K562 (cell line): ENCODE results near the gene RNF223. TPM values are rescaled to one million over a fixed set of nuclear protein-coding genes. Genes with fewer than 3 reads are reported as not detected.

ENCODE experiments used
- ATAC-seq: fragments of 200-7000 bp; cut with Tn5 transposase; 3 replicates; pipeline ENCODE4 v1.9.1; 2020; ENCODE audit warnings: moderate library complexity
- BruUV-seq: library from RNA; stranded (reverse); fragments of 400-500 nt; replicated peaks from 2 replicates; lab custom pipeline; 2021; lab: Mats Ljungman, UMichigan
- CTCF ChIA-PET: fragments of 300-600 bp; formaldehyde crosslinking; extraction: SDS; loops from one replicate; lab custom pipeline; 2021; ENCODE audit warnings: low intra/inter-chr PET ratio; lab: Yijun Ruan, JAX
- POLR2A ChIA-PET: fragments of 300-600, 350-650 bp; sonication (Branson Sonifier 250); formaldehyde crosslinking; extraction: SDS; loops from one replicate; lab custom pipeline; 2021; ENCODE audit warnings: antibody characterized with exemption, inconsistent platforms; lab: Yijun Ruan, JAX
- DNase-seq, 4 experiments: peaks; one replicate each; pipeline versions ENCODE4 v3.0.0 to v3.0.0-alpha.2; 2011 to 2018; ENCODE audit warnings: low spot score in 3 of 4, mixed read lengths in 3 of 4; ENCODE audit errors: extremely low read depth in 1 of 4
- FAIRE-seq: peaks from 2 replicates; lab custom pipeline; 2011; peaks lifted over from hg19 to GRCh38; lab: Jason Lieb, UNC
- H2AFZ ChIP-seq: 2 replicates; pipeline ENCODE4 v1.6.0; 2011; ENCODE audit warnings: low read depth, low read length, control low read depth, inconsistent platforms
- H3K27ac ChIP-seq: fragments of 200-600 bp; 3 replicates; pipeline ENCODE4 v1.8.0; 2011; ENCODE audit warnings: low read depth, mild to moderate bottlenecking, control low read depth, inconsistent platforms, low read length, moderate library complexity, mixed read lengths; ENCODE audit errors: extremely low read depth
- H3K27me3 ChIP-seq, 2 experiments: fragments of 300-600 bp in 1 of 2; 2 replicates in 1 of 2; 3 replicates in 1 of 2; pipeline versions ENCODE4 v1.6.0 to v1.8.0; 2011; ENCODE audit warnings: inconsistent platforms in 2 of 2, low read length in 2 of 2, mild to moderate bottlenecking in 1 of 2, mixed read lengths in 1 of 2, moderate library complexity in 1 of 2; ENCODE audit not compliant: control insufficient read depth in 2 of 2, insufficient read depth in 2 of 2
- H3K36me3 ChIP-seq: fragments of 300-600 bp; 3 replicates; pipeline ENCODE4 v1.8.0; 2011; ENCODE audit warnings: mild to moderate bottlenecking, low read length, inconsistent platforms; ENCODE audit not compliant: control insufficient read depth, insufficient read depth
- H3K4me1 ChIP-seq, 2 experiments: fragments of 200-600 bp in 1 of 2; replicated peaks in 1 of 2; 2 replicates in 1 of 2; 3 replicates in 1 of 2; pipeline versions ENCODE4 v1.5.1 to v1.8.0; 2011; ENCODE audit warnings: inconsistent platforms in 2 of 2, low read length in 2 of 2, mild to moderate bottlenecking in 1 of 2, mixed read lengths in 1 of 2, moderate library complexity in 1 of 2; ENCODE audit not compliant: control insufficient read depth in 2 of 2, insufficient read depth in 2 of 2
- H3K4me2 ChIP-seq: 2 replicates; pipeline ENCODE4 v1.6.1; 2011; ENCODE audit warnings: low read length, control low read depth, inconsistent platforms, mixed read lengths; ENCODE audit not compliant: insufficient read depth
- H3K4me3 ChIP-seq: fragments of 200-600 bp; sonication (generic), shearing (Covaris generic); 2 replicates; pipeline ENCODE4 v1.5.1; 2016; ENCODE audit warnings: control low read depth, inconsistent platforms
- H3K79me2 ChIP-seq: fragments of 200-600 bp; 3 replicates; pipeline ENCODE4 v1.8.0; 2011; ENCODE audit warnings: low read length, inconsistent platforms; ENCODE audit not compliant: control insufficient read depth, insufficient read depth
- H3K9ac ChIP-seq, 2 experiments: 2 replicates each; pipeline versions ENCODE4 v1.6.0 to v1.6.1; 2011; ENCODE audit warnings: low read depth in 2 of 2, low read length in 2 of 2, control low read depth in 1 of 2, inconsistent platforms in 1 of 2, mild to moderate bottlenecking in 1 of 2, mixed read lengths in 1 of 2; ENCODE audit not compliant: insufficient read depth in 1 of 2
- H3K9me1 ChIP-seq: one replicate; pipeline ENCODE4 v1.6.0; 2011; ENCODE audit warnings: inconsistent platforms, mild to moderate bottlenecking, low read length, moderate library complexity; ENCODE audit not compliant: control insufficient read depth, insufficient read depth
- H3K9me3 ChIP-seq: replicated peaks from 2 replicates; pipeline ENCODE4 v1.5.1; 2011; ENCODE audit warnings: low read depth, low read length, inconsistent platforms; ENCODE audit not compliant: control insufficient read depth, insufficient read depth
- H4K20me1 ChIP-seq: replicated peaks from 2 replicates; pipeline ENCODE4 v1.6.1; 2011; ENCODE audit warnings: low read length, inconsistent platforms, mixed read lengths; ENCODE audit not compliant: control insufficient read depth, insufficient read depth
- CREB1 ChIP-seq, 2 experiments: sonication (generic) in 1 of 2; formaldehyde crosslinking in 1 of 2; IDR thresholded peaks; 2 replicates each; pipeline versions ENCODE4 v1.6.1 to v1.8.0; 2012 to 2022; ENCODE audit warnings: inconsistent platforms in 1 of 2, mild to moderate bottlenecking in 1 of 2, missing genetic modification reagents in 1 of 2, moderate library complexity in 1 of 2
- FIP1L1 ChIP-seq: fragments of 200-400 bp; formaldehyde crosslinking; IDR thresholded peaks from 2 replicates; pipeline ENCODE4 v1.6.1; 2018; ENCODE audit warnings: mild to moderate bottlenecking, low read depth, low read length; ENCODE audit not compliant: poor library complexity, severe bottlenecking
- POLR2G ChIP-seq: fragments of 200-400 bp; formaldehyde crosslinking; IDR thresholded peaks from 2 replicates; pipeline ENCODE4 v1.6.1; 2017; ENCODE audit warnings: low read depth, mild to moderate bottlenecking, antibody characterized with exemption, low read length, moderate library complexity
- WGBS: fragments of 100-300 bp; shearing (Covaris generic); methylation state at CpG from one replicate; pipeline ENCODE4 v1.1.6; 2016; ENCODE audit warnings: low coverage, mixed read lengths; ENCODE audit not compliant: insufficient coverage; ENCODE audit errors: missing lambda C conversion rate; 5-methylcytosine and 5-hydroxymethylcytosine counted together
- in situ Hi-C: fragments of 300-500 bp; cut with MboI; formaldehyde crosslinking; loops from 4 replicates; pipeline ENCODE4 v1.15.0; 2018; ENCODE audit warnings: inconsistent platforms, mixed read lengths
- intact Hi-C: fragments of 100-400 bp; cut with micrococcal nuclease; formaldehyde crosslinking; loops from 2 replicates; pipeline ENCODE4 v1.14.2; 2022
- polyA plus RNA-seq, 8 experiments: library from polyadenylated mRNA; depleted of rRNA in 4 of 8; stranded (reverse) in 5 of 8; unstranded in 3 of 8; fragments of >200 nt; fragmentation: Nextera tagmentation in 2 of 8; fragmentation: Illumina TruSeq in 1 of 8; extraction: Ambion mirVana in 2 of 8; extraction: Trizol in 1 of 8; gene quantifications; 2 replicates each; pipeline versions ENCODE4 v1.2.1 to v1.2.3, GENCODE V29; 2011 to 2014; ENCODE audit warnings: inconsistent platforms in 1 of 8, missing spikeins in 1 of 8
- total RNA-seq, 7 experiments: library from RNA; depleted of rRNA in 6 of 7; stranded (reverse); fragments of >200 nt in 6 of 7; fragmentation: Illumina TruSeq in 2 of 7; extraction: Trizol in 2 of 7; gene quantifications; 2 replicates each; pipeline versions ENCODE4 v1.2.1 to v1.2.3, GENCODE V29; 2011 to 2021; ENCODE audit warnings: low replicate concordance in 1 of 7

Gene RNF223
- total and polyA plus RNA-seq, 9 of the 15 experiments (the other 6 are each of a cell fraction or from before 2014, with no cell fraction given) = 0.04 to 0.32 TPM; not detected in 7

- no peak overlapping the region for H3K27ac ChIP-seq
- peak overlapping the region in 1 of 2 experiments; percentile 68; a peak in 1 of 4 replicates for H3K9ac ChIP-seq
- FAIRE-seq (no peak), ATAC-seq (no peak), DNase-seq (no peak)
- BruUV-seq = no TSS peak
- ChIA-PET CTCF (no interaction called here), POLR2A (interaction anchor here (0.6 to 0.7 kb wide), 3 partner anchors 14 to 88 kb away, joined by 3 to 4 read pairs (median 3); no protein-coding TSS in a partner anchor)
- H3K4me1 ChIP-seq = peaks cover 0 to 64% of the 10 kb centered on the region in 2 experiments; a peak in 3 of 5 replicates
- peaks cover 2% of the 10 kb centered on the region; the same call in 1 of the 2 replicates for H3K9me3 ChIP-seq
- H3K4me3 ChIP-seq = no peak overlapping the region
- H3K79me2 ChIP-seq = no peaks in the 10 kb centered on the region
- H3K9me1 ChIP-seq = peaks cover 5% of the 10 kb centered on the region
- H3K27me3 ChIP-seq = no peaks in the 10 kb centered on the region
- H3K4me2 ChIP-seq = no peak overlapping the region
- in situ Hi-C loops (no loop called here), intact Hi-C loops (no loop called here)
- H2AFZ ChIP-seq = no peak overlapping the region
- TF ChIP-seq FIP1L1 = peak; percentile 1
- no peak for TF ChIP-seq CREB1 (IDR thresholded peaks at IDR 0.05)
- no peak for TF ChIP-seq CREB1 (CRISPR knock-in tag; IDR thresholded peaks at IDR 0.05)
- peak; percentile 18; the same call in 1 of the 2 replicates for TF ChIP-seq POLR2G
- H3K36me3 ChIP-seq = peaks cover 13% of the 10 kb centered on the region; the same call in 1 of the 3 replicates
- H4K20me1 ChIP-seq = no peaks in the 10 kb centered on the region
- 88% methylated on average over 21 of the region's 22 CpGs for whole genome bisulfite sequencing
Measured at GRCh38 chr1:1089731-1090423, 15.8 kb upstream of the RNF223 start.
